NOMO-1 treated with DMSO at 0.1 percent for 48 hours (cell line): ENCODE measurements around the gene ATCAY.
"Not testable (repeated sequence)": the region's sequence is repeated elsewhere in the genome, so short reads cannot be mapped to it uniquely, and the experiment has no call there.

Experiments
- DNase-seq: peaks from one replicate; lab custom pipeline; 2025; ENCODE audit not compliant: unreplicated experiment; lab: John Stamatoyannopoulos, UW

Gene ATCAY

DNA sequence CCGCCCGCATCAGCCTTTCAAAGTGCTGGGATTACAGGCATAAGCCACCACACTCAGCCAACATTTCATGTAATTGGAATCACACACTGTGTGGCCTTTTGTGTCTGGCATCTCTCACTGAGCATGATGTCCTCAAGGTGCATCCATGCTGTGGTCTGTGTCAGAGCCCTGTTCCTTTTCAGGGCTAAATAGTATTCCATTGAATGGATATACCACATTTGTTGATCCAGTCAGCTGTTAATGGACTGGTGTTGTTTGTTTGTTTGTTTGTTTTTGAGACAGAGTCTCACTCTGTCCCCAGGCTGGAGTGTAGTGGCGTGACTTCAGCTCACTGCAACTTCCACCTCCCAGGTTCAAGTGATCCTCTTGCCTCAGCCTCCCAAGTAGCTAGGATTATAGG is 17.9 kb downstream of the ATCAY start:
- no peak for DNase-seq

DNA sequence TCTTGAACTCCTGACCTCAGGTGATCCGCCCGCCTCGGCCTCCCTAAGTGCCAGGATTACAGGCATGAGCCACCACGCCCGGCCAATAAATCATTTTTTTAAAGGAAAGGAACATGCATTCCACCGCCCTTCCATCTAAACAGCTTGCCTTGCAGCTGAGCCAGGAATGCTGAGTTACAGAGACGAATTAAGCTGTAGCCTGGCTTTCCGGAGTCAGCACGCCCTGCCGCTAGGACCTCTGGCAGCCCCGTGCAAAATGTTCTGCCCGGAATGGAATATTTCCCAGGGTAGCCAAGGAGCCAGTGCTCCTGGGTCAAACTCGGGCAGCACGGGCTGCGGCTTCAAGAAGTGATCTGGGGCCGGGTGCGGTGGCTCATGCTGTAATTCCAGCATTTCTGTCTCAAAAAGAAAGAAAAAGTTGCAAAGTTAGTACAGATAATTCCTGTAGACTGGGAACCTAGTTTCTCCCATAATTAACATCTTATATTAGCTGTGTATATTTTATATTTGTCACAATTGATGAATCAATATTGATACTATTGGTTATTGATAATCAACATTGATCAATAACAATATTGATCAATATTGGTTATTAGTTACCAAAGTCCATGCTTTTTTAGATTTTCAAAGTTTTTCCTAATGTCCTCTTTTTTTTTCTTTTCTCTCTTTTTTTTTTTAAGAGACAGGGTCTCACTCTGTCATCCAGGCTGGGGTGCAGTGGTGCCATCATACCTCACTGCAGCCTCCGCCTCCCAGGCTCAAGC is 19.2 kb downstream of the ATCAY start:
- DNase-seq = no peak

DNA sequence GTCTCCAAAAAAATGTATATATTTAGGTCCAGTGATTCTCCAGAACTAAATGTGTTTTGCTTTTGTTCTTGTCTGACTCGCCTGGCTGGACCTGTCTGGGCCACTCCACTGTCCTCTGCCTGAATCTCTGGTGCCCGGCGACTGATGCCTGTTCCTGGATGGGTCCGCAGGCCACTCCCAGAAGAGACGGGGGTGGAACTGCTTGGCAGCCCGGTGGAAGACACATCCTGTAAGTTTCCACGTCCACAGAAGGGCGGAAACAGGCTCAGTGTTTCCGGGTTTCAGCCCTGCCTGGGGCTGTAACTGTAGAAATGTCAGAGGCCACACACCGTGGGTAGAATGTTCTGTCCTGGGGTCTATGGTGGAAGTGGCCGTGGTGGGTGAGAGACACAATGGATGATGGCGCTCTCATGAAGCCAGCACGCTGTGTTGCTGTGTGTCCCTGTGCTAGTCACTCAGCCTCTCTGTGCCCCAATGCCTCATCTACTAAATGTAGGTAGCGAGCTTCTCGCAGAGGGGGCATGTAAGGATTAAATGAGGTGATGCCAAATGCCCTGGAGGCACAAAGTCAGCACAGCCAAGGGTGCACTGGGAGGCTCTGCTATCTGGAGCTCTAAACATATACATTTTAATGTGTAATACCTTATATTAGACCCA is 22.0 kb downstream of the ATCAY start:
- DNase-seq = no peak

DNA sequence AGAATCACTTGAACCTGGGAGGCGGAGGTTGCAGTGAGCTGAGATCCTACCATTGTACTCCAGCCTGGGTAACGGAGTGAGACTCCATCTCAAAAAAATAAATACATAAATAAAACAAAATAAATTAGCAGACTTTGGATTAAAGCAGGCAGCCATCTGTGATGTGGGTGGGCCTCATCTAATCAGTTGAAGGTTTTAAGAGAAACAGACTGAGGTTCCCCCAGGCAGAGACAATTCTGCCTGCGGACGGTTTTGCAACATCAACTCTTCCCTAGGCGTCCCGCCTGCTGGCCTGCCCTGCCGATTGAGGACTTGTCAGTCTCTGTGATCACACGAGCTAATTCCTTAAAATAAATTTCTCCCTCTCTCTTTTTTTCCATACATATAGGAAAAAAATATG is 23.7 kb downstream of the ATCAY start:
- DNase-seq = no peak

DNA sequence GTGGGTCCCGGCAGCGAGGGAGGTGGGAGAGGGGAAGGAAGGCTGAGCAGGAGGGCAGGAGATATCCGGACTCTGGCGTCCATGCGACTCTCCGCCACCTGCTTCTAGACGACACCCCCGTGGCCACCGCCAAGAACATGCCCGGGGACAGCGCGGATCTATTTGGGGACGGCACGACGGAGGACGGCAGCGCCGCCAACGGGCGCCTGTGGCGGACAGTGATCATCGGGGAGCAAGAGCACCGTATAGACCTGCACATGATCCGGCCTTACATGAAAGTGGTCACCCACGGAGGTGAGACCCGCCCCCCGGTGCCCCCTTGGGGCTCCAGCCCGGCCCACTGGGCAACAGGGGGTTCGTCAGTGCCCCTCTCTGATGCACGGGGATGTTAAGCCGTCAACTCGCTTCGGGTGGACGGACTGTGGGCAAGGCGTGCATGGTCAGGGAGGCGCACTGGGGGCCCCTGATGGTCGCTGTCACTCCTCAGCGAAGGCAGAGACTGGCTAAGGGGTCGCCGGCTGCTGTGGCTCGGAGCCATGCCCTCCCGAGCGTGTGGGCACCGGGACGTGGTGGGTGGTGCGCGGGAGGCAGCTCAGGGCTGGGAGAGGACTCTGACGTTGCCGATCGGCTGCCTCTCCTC is 27.3 kb downstream of the ATCAY start:
- no peak for DNase-seq

DNA sequence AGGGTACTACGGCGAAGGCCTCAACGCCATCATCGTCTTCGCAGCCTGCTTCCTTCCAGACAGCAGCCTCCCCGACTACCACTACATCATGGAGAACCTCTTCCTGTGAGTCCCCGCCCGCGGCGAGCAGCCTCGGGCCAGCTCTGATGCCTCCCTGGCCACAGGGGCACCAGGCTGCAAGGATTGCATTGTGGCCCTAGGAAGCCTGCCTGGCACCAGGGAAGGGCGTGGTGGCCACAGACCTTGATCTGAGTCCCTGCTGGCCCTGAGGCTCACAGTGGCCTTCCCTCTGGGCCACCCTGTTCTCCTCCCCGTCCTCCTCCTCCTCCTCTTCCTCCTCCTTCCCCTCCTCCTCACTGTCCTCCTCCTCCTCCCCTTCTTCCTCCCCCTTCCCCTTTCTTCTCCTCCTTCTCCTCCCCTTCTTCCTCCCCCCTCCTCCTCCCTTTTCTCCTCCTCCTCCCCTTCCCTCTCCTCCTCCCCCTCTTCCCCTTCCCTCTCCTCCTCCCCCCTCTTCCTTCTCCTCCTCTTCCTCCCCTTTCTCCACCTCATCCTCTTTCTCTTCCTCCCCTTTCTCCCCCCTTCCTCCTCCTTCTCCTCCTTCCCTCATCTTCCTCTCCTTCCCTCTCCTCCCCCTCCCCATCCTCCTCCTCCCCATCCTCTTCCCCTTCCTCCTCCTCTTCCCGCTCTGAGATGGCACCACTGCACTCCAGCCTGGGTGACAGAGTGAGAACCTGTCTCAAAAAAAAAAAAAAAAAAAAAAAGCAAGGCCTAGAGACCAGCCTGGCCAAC is 28.0 kb downstream of the ATCAY start:
- no peak for DNase-seq

DNA sequence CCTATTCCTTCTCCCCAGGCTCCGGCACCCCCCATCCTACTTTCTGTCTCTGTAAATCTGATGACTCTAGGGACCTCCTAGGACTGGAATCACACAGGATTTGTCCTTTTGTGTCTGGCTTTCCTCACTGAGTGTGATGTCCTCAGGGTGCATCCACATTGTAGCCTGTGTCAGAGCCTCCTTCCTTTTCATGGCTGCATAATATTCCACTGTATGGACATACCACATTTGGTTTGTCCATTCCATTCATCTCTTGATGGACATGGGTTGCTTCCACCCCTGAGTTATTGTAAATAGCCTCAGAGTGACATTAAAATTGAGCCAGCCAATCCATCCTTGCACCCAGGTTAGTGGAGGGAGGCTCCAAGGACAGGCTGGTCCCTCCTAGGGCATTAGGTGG is 29.6 kb downstream of the ATCAY start:
- DNase-seq = no peak

DNA sequence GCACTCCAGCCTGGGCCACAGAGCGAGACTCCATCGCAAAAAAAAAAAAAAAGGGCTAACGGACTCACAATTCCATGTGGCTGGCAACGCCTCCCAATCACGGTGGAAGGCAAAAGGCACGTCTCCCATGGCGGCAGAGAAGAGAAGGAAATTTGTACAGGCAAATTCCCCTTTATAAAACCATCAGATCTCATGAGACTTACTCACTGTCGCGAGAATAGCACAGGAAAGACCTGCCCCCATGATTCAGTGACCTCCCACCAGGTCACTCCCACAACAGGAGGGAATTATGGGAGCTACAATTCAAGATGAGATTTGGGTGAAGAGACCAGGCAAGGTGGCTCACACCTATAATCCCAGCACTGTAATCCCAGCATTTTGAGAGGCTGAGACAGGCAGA is 33.7 kb downstream of the ATCAY start:
- no peak for DNase-seq

DNA sequence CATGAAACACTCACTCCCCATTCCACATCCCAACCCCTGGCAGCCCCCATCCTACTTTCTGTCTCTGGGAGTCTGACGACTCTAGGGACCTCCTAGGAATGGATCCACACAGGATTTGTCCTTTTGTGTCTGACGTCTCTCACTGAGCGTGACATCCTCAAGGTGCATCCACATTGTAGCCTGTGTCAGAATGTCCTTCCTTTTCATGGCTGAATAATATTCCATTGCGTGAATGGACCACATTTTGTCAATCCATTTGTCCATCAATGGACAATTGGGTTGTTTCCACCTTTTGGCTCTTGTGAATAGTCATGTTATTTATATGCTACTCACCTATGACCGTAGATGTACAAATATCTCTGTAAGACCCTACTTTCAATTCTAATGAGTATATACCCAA is 35.5 kb downstream of the ATCAY start:
- DNase-seq = no peak

DNA sequence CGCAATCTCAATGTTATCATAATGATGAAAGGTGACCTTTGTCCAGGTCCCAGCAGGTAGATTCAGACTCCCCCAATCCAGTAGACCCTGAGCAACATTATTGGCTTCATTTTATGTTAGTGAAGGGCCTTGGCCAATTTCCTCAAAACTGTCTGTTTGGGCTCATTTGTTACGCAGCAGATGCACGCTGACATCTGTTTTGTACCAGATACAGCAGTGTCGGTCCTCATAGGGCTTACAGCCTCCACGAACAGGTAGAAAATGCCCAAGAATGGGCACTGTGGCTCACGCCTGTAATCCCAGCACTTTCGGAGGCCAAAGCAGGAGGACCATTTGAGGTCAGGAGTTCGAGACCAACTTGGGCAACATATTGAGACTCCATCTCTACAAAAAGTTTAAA is 39.3 kb downstream of the ATCAY start:
- no peak for DNase-seq

DNA sequence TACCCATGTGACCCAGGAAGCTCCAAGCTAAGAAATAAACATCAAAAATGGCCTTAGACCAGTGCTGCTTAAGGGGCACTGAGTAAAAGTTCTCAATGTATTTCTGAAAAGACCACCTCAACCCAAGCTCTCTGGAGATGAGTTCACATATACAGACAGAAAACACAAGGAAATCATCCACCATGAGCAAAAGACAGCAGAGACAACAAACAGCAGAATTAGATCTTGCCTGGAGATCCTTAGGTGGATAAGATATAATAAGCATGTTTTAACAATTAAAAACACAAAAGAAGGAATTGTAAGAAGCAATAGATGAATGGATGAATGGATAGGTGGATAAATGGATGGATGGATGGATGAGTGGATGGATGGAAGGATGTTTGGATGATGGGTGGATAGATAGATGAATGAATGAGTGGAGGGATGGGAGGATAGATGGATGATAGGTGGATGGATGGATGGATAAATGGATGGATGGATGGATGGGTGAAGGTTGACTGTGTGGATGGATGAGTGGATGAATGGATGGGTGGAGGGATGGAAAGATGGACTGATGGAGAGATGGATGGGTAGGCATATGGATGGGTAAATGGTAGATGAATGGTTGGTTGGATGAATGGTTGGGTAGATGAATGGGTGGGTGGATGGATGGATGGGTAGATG is 42.7 kb downstream of the ATCAY start:
- no peak for DNase-seq

DNA sequence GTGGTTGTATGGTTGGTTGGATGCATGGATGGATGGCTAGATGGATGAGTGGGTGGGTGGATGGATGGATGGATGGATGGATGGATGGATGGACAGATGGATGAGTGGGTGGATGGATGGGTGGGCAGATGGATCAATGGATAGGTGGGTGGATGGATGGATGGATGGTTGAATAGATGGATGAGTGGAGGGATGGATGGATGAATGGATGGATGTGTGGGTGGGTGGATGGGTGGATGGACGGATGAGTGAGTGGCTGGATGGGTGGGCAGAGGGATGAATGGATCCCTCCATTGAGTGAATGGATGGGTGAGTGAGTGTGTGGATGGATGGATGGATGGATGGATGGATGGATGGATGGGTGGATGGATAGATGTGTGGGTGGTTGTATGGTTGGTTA is 43.4 kb downstream of the ATCAY start:
- no peak for DNase-seq

DNA sequence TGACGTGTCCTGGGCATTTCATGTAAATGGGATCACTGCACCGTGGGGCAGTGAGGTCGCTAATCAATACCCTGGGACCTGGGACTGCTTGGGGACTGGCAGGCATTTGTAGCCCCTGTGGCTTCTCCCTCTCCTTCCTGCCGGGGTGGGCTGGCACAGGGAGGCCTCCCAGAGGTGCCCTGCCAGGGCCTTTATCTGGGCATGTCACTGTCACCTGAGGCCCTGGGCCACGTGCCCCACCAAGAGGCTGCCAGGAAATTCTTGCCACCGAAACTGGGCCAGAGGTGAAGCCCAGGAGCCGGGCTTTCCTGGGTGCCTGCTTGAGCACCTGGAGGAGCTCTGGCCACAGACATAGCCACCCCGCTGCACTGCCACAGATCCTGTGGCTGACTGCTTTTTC is 50.6 kb downstream of the ATCAY start:
- DNase-seq = no peak

DNA sequence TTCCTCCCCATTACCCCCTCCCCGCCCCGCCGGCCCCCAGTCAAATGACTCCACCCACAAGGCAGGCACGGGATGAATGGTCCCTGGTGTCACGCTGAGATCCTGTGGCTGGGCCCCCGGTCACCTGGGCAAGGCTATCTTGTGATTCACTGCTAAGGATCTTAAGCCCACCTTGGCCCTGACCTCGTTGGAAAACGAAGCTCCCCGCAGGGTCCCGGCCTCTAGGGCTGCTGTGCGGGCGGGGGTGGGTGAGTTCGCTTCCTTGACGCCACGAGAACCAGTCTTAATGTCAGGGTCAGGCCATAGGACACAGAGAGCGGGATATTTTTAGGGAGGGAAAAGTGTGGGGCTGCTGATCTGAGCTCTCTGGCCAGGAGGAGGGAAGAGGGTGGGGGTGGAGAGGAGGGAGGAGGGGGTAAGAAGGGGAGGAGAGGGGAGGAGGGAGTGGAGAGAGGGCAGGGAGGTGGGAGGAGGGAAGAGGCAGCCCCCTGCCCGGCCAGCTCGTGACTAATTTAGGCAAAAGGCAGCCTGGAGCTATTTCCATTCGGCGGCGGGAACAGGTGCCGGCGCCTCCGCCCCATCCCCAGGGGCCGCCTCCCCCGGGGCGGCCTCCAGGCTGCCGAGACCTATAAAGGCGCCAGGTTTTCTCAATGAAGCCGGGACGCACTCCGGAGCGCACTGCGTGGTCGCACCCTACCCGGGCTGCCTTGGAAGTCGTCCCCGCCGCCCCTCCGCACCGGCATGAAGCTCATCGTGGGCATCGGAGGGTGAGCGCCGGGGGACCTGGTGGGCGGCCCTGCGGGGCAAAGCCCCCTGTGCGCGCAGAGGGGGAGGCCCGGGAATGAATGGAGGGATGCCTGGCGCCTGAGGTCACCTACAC is 52.7 kb downstream of the ATCAY start, which contains the start of gene NMRK2:
NMRK2 (plus strand) TSS at position 139 of the 880 bp plus-strand sequence; CDS start at position 742, 603 bp downstream.
- DNase-seq = no peak

DNA sequence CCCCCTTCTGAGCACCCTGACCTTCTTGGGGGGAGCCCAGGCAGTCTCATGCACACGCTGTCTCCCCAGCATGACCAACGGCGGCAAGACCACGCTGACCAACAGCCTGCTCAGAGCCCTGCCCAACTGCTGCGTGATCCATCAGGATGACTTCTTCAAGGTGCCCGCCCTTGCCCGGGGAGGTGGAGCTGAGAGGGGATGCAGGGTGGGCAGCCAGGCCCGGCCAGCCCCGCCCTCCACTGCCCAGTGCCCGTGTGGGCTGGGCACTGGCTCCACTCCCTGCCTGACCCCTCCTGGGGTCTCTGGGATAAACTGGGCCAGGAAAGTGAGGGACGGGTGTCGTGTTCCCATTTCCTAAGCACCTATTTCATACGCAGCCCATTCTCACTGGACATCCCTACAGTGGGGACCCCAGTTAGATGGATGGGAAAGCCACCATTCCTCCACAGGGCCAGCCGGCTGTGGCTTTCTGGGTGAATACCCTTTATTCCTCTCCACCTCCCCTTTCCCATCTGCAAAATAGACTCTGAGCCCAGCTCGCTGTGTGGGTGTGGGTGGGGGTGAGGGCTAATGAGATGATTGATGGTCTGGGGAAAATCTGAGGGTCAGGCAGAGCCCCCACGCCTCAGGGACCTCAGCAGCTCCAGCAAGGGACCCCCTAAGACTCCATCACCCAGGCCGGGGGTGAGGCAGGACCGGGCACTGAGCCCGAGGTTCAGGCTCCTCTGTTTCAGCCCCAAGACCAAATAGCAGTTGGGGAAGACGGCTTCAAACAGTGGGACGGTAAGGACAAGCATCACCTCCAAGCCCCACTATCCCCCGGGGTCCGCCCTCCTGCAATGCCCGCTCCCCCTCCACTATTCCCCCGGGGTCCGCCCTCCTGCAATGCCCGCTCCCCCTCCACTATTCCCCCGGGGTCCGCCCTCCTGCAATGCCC is 56.3 kb downstream of the ATCAY start:
- no peak for DNase-seq

DNA sequence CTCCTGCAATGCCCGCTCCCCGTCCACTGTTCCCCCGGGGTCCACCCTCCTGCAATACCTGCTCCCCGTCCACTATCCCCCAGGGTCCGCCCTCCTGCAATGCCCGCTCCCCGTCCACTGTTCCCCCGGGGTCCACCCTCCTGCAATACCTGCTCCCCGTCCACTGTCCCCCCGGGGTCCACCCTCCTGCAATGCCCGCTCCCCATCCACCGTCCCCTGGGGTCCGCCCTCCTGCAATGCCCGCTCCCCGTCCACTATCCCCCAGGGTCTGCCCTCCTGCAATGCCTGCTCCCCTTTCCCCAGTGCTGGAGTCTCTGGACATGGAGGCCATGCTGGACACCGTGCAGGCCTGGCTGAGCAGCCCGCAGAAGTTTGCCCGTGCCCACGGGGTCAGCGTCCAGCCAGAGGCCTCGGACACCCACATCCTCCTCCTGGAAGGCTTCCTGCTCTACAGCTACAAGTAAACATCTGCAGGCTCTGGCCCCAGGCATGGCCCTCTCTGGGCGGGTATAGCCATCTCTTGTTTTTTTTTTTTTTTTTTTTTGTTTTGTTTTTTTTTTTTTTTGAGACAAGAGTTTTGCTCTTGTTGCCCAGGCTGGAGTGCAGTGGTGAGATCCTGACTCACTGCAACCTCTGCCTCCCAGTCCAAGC is 57.9 kb downstream of the ATCAY start:
- DNase-seq = not testable (repeated sequence)

DNA sequence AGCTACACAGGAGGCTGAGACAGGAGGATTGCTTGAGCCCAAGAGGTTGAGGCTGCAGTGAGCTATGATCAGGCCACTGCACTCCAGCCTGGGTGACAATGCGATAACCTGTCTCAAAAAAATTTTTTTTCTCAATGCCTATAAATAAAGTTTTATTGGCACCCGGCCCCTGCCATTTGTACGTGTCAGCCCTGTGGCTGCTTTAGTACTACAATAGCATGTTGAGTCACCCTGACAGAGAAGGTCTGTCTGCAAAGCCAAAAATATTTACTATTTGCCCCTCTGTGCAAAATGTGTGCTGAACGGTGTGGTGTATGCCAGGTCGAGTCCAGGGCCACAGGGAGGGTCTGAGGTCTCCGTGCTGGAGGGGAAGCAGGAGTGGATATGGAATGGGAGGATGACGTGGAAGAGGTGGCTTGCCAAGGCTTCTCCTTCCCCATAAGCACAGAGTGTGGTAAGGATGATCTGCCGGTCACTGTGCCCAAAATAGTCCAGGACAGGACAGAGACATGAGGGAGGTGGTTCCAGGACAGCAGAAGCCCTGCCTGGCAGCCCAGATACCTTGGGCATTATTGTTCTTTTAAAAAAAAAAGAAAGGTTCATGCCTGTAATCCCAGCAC is 62.4 kb downstream of the ATCAY start:
- DNase-seq = no peak
